Stimulated activated CD4-positive, alpha-beta T cell treated with anti-CD3 and anti-CD28 coated beads, TNF-alpha, amount 100 ng/mL, for 4 hours (primary cell): Measurements from ENCODE around the gene EXOC6B.

Source experiments
- DNase-seq, 3 experiments: peaks; one replicate each; pipeline ENCODE4 v3.0.0-alpha.2; 2020; ENCODE audit warnings: low read depth in 3 of 3

EXOC6B gene

GRCh38 chr2:72211777-72212485, 613.9 kb downstream of the EXOC6B start:
- DNase-seq = no peak

GRCh38 chr2:72211350-72211749, 614.5 kb downstream of the EXOC6B start:
- no peak for DNase-seq

GRCh38 chr2:72210470-72210869, 615.4 kb downstream of the EXOC6B start:
- no peak for DNase-seq

GRCh38 chr2:72208225-72208624, 617.6 kb downstream of the EXOC6B start:
- DNase-seq = no peak

- no peak for DNase-seq
Observed at GRCh38 chr2:72207334-72207733, 618.5 kb downstream of the EXOC6B start.

- no peak for DNase-seq
Observed at GRCh38 chr2:72205504-72205881, 620.3 kb downstream of the EXOC6B start.

GRCh38 chr2:72204786-72205503, 620.9 kb downstream of the EXOC6B start:
- DNase-seq = no peak

GRCh38 chr2:72204156-72204785, 621.6 kb downstream of the EXOC6B start:
- DNase-seq = no peak

GRCh38 chr2:72198532-72199241, 627.1 kb downstream of the EXOC6B start:
- DNase-seq = no peak

GRCh38 chr2:72193723-72194122, 632.1 kb downstream of the EXOC6B start:
- DNase-seq = no peak

GRCh38 chr2:72191441-72191840, 634.4 kb downstream of the EXOC6B start:
- no peak for DNase-seq

GRCh38 chr2:72185206-72185605, 640.6 kb downstream of the EXOC6B start:
- DNase-seq = no peak

- no peak for DNase-seq
Observed at GRCh38 chr2:72183466-72183865, 642.4 kb downstream of the EXOC6B start.

GRCh38 chr2:72183016-72183415, 642.8 kb downstream of the EXOC6B start:
- DNase-seq = no peak

- DNase-seq = no peak
Observed at GRCh38 chr2:72182547-72182946, 643.3 kb downstream of the EXOC6B start.

GRCh38 chr2:72181616-72182015, 644.2 kb downstream of the EXOC6B start:
- no peak for DNase-seq

- DNase-seq = no peak
Observed at GRCh38 chr2:72180351-72180750, 645.5 kb downstream of the EXOC6B start.

GRCh38 chr2:72178551-72178950, 647.3 kb downstream of the EXOC6B start:
- no peak for DNase-seq

GRCh38 chr2:72176281-72176680, 649.6 kb downstream of the EXOC6B start:
- DNase-seq = no peak

- DNase-seq = no peak
Observed at GRCh38 chr2:72175636-72176035, 650.2 kb downstream of the EXOC6B start.

- no peak for DNase-seq
Observed at GRCh38 chr2:72173640-72174321, 652.1 kb downstream of the EXOC6B start.

GRCh38 chr2:72172478-72172877, 653.4 kb downstream of the EXOC6B start:
- no peak for DNase-seq
